Left hindlimb (tissue), 1 donor: ENCODE results near the gene SPINK13.
"Not testable (repeated sequence)": the region's sequence is repeated elsewhere in the genome, so short reads cannot be mapped to it uniquely, and the experiment has no call there.

Experiments
- DNase-seq: peaks from one replicate; pipeline ENCODE4 v3.0.0-alpha.2; 2018

Gene SPINK13

DNA sequence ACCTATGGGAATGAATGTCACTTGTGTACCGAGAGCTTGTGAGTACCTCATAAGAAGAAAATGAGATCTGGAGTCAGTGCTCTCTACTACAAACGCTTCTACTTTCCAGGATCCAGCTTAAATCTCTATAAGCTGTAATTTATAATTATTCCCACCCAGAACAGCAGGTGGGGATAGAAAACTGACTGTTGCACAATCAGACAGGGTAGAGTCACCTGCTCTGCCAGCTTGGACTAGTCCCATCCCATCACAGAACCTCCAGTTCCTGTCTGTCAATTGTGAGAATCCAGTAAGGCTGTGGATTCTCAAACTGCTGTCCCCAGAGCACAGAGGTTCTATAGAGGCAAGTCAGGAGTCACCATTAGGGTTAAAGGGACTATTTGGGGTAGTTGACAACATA, 45.6 kb downstream of the SPINK13 start:
- DNase-seq = no peak

DNA sequence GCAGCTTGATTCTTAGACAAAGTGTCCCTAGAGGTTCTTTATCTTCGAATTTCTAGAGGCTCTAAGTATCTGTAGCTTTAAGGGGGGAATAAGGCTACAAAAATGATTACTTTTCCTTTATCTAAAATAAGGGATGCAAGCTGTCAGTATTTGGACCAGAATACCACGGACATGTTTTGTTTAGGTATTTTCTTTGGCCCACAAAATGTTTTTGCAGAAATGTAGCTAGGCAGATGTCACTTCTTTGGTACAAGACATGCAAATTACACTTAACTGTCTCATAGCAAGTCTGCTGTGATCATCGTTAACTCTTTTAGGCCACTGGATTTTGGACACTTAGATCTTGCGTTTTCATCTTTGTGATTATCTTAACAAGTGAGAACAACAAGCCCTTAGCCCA, 46.1 kb downstream of the SPINK13 start:
- DNase-seq = no peak

DNA sequence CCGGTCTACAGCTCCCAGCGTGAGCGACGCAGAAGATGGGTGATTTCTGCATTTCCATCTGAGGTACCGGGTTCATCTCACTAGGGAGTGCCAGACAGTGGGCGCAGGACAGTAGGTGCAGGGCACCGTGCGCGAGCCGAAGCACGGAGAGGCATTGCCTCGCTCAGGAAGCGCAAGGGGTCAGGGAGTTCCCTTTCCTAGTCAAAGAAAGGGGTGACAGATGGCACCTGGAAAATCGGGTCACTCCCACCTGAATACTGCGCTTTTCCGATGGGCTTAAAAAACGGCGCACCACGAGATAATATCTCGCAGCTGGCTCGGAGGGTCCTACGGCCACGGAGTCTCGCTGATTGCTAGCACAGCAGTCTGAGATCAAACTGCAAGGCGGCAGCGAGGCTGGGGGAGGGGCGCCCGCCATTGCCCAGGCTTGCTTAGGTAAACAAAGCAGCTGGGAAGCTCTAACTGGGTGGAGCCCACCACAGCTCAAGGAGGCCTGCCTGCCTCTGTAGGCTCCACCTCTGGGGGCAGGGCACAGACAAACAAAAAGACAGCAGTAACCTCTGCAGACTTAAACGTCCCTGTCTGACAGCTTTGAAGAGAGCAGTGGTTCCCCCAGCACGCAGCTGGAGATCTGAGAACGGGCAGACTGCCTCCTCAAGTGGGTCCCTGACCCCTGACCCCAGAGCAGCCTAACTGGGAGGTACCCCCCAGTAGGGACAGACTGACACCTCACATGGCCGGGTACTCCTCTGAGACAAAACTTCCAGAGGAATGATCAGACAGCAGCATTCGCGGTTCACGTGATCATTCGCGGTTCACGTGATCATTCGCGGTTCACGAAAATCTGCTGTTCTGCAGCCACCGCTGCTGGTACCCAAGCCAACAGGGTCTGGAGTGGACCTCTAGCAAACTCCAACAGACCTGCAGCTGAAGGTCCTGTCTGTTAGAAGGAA, 51.7 kb downstream of the SPINK13 start:
- not testable (repeated sequence) for DNase-seq

DNA sequence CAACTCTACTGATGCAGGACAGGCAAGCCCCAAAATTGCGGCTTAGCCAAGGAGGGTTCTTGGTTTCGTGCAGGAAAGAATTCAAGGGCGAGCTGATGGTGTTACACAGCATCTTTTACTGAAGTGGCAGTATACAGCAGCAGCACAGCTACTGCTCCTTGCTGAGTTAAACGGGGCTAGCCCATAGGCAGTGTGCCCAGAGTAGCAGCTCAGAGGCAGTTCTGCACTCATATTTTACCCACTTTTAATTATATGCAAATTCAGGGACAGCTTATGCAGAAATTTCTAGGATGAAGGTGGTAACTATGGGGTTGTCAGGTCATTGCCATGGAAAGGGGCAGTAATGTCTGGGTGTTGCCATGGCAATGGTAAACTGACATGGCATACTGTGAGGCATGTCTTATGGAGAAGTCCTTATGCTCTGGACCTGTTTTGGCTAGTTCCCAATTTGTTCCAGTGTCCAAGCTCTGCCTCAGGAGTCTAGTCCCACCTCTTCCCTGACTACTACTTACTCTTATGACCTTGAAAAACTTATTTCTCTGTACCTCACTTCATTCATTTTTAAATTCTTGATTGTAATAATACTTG, 64.8 kb downstream of the SPINK13 start:
- DNase-seq = no peak

DNA sequence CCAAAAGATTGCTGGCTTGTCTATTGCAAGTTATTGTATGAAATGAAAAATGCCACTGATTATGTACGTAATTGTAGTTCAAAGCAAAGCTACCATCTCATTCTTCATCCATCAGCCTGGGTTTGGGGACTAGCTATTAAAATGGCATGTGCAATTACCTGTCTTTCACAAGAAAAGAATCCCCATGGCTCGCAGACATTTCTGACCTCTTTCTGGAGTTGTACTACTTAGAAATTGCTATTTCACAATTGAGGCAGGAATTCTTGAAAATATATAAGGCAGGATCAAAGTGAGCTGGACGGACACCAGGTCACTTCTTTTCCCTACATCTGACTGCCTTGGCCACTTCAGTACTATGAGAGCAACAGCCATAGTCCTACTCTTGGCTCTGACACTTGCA, 66.7 kb downstream of the SPINK13 start, which contains the start of gene SPINK9:
Gene SPINK9 (plus strand): TSS at position 301 of the 400 bp plus-strand sequence. CDS start 55 bp downstream, at position 356.
- DNase-seq = no peak
